IPS DF 19.7 (cell line): Measurements from ENCODE around the gene HTRA1.

Experiments
- DNase-seq: peaks from one replicate; pipeline ENCODE4 v3.0.0-alpha.2; 2013; ENCODE audit warnings: low read depth, low spot score

The HTRA1 gene

GRCh38 chr10:122461367-122461728 lies at the start of gene HTRA1:
HTRA1 (plus strand) TSS chr10:122461553; CDS start chr10:122461653, 100 bp downstream.
- DNase-seq, result no peak

GRCh38 chr10:122413327-122413726 lies 48.0 kb upstream of the HTRA1 start:
- DNase-seq, result no peak

- DNase-seq, result no peak
These were observed 43.7 kb upstream of the HTRA1 start for GRCh38 chr10:122417667-122418066.

- DNase-seq, result no peak
These were observed 42.3 kb upstream of the HTRA1 start for GRCh38 chr10:122419016-122419415.

DNA sequence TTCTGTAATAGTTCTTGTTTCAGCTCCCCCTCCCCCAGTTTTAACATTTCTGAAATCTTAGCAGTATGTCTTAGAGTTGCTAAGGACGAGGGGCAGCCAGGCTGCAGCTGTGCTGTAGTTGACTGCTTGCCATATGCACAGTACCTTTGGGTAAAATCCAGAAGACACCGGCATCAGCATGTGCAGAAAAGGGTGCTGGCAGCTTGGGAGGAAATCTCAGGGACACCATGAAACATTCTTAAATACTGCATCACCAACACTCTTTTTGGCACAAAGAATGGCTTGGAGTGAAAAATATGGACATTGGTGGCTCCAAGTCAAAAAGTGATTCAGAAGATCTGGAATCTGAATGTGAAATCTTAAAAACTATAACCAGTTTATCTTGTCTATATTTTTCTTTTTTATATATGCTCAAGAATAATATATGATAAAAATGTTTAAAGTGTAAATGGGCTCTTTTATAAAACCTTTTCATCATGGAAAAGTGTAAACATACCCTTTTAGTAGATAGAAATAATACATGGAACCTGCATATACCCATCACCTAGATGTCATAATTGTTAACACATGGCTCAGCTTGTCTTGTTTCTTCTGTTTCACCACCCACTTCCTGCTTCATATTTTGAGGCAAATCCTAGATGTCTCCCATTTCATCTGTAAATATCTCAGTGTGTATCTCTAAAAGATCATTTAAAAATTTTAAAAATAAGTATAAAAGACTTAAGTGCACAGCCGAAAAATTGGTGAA lies 41.3 kb upstream of the HTRA1 start:
- DNase-seq, result no peak

DNA sequence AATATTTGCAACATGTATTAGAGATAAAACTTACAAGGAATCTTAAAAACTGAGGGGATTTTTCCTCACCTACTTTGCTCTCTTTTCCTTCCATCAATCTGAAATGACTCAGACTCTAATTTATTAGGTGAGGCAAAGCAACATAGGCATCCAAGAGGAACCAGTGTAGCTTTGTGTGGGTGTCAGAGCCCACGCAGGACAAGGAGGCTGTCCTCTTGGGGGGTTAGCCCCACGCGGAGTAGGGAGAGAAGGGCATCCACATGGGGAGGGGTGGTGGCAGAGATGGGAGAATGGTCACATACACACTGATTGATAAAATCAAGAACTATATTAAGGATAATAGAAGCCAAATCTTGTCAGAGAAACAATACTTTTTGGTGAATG lies 40.7 kb upstream of the HTRA1 start:
- no peak for DNase-seq

DNA sequence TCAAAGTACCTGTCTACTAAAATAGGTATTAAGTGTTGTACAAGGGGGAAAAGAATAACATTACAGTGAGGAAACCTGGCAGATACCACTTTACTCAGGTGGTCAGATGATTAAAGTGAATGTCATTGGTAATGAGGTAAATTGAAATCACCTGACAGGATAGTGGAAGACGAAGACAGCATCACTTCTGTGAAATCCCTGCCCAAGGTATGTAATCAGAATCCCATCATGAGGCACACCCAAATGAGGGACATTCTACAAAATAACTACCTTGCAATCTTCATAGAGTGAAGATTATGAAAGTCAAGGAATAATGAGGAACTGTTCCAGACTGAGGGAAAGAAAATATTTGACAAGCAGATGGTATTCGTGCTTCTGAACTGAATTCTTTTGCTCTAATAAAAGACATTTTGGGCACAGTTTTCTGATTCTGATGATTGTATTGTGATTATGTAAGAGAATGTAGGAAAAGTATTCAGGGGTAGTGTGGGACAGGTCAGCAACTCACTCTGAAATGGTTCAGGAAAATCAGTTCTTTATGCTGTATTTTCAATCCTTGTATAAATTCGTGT lies 40.2 kb upstream of the HTRA1 start:
- no peak for DNase-seq

- DNase-seq, result no peak
These were observed 39.6 kb upstream of the HTRA1 start for GRCh38 chr10:122421742-122422141.

DNA sequence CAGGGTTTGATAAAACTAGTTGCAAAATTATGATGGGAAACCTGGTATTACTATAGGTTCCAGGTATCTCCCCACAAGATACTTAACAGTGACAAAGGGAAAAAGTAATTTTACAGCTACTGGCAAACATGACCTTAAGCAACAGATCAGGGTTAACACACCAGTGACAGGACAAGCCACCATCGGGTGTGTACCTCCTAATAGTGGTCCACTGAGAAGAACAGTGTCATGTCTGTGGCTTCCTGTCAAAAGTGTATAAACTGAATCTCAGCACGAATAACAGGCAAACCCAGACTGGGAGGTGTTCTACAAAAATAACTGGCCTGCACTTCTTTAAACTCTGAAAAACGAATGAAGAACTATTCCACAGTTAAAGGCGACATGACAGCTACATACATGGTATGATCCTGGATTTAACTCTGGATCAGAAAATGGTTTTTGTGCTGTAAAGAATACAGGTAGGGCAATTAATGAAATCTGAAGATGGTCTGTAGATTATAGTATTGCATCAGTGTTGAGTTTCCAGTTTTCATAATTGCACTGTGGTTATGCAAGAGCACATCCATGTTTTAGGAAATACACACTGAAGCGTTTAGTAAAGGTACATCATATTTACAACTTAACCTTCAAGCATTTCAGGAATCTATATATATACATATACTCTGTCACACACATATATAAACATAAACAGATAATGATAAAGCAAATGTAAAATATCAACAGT lies 38.9 kb upstream of the HTRA1 start:
- no peak for DNase-seq

GRCh38 chr10:122424059-122424458 lies 37.3 kb upstream of the HTRA1 start:
- DNase-seq, result no peak

DNA sequence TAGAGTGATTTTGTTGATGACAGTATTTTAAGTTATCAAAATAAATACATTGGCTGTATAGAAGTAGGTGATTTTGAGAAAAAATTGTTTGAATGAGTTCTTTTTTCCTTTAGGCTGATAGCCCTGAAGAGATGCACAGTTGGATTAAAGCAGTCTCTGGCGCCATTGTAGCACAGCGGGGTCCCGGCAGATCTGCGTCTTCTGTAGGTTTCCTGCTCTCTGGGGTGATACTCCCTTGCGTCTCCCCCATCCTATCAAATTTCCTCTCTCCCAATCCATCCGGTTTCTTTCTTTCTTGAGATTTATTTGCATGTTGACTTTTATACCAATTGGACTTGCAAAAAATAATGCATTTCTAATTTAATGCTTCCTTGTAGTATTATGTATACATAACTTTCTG lies 34.5 kb upstream of the HTRA1 start:
- DNase-seq, result no peak

GRCh38 chr10:122427280-122427679 lies 34.1 kb upstream of the HTRA1 start:
- no peak for DNase-seq

DNA sequence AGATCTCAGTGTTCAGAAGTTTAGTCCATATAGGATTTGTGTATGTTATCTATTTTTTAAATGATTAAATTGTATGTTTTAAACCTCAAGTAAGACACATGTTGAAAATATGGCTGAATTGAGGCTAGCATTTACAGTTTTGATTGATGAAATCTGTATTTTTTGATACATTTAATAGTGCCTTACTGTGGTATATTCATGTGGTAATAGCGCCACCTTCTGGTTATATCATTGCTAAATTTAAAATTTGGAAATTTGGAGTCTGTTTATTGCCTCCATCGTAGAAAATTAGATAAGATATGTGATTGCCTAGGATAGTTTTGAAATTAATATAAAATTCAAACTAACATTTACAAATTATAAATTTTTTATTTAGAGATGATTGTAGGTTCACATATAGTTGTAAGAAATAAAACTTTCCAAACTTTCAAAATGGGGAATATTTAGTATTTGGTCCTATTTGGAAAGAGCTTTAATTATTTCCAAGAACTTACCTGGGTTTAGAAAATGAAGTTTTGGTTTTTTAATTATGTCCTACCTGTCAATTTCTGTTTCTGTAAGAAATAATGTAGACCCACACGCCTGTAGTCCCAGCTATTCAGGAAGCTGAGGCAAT lies 26.0 kb upstream of the HTRA1 start:
- DNase-seq, result no peak

DNA sequence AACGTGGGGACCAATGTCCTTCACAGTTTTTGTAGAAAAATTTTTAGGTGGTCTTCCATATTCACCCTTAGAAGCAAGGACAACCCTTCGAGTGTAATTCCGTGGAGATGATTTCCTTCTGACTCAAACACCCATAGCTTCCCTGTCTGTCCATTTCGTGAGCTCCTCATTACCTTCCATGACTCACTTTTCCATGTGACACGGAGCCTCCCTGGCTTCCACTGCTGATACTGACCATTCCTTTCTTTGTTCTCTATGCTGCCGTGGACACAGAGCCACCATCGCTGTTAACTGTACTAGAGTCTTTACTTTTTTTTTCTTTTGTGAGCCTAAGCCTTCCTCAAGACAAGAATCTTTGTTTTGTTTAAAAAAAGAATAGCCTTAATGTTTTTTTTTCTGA lies 19.4 kb upstream of the HTRA1 start:
- no peak for DNase-seq

GRCh38 chr10:122445469-122445868 lies 15.9 kb upstream of the HTRA1 start:
- no peak for DNase-seq

DNA sequence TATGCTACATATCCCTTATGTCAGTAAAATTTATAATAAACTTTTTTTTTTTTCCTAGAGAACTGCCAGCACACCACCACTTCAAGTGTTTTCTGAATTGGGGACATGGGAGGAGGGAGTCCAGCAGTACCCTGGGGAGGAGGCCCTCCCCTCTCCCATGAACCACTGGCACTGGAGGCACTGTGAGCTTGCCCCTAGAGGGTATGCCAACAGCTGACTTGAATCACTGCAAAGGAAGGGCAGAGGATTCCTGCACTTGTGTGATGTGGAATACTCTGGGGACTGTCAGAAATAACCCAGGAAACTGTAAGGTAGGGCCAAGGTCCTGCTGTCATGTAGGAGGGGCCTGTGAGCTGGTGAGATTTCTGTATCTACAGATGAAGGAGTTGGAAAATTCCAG lies 15.4 kb upstream of the HTRA1 start:
- DNase-seq, result no peak

- no peak for DNase-seq
These were observed 14.5 kb upstream of the HTRA1 start for GRCh38 chr10:122446668-122447423.

GRCh38 chr10:122448600-122448999 lies 12.8 kb upstream of the HTRA1 start:
- DNase-seq, result no peak

- no peak for DNase-seq
These were observed 12.2 kb upstream of the HTRA1 start for GRCh38 chr10:122449153-122449552.

DNA sequence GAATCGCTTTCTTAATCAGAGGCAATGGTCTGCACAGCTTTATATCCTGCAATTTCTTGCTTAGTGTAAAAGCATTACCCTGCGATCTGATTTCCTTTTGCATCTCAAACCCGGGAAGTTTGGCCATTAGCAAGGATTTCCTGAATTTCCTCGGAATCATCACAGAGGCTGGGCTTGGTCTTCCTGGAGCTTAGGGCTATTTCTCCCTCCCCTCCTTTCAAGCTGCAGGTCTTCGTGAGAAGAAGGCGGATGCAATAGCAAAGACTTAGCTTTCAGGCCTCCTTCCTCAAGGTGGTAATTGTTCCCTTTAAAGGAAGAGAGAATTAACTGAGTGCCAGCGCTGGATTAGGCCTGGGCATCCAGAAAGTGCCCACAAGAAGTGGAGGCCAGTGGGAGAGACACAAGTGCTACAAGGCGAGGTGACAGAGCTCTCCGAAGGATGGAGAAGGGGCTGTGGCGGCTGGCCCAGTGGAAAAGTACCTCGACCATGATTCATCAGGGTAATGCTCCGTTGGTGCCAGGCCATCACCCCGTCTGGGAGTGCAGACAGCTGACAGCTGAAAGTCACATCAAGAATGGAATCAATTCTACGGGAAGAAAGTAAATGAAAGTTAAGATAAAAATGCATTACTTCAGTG lies 10.9 kb upstream of the HTRA1 start:
- no peak for DNase-seq

GRCh38 chr10:122454071-122454470 lies 7.3 kb upstream of the HTRA1 start:
- DNase-seq, result no peak
